Measurements from ENCODE around the gene ACACA. TPM values are rescaled to one million over a fixed set of nuclear protein-coding genes. Genes with fewer than 3 reads are reported as not detected.

The ACACA gene
- 448 and 898 TPM in 2 replicates for total RNA-seq (2011; cell fraction: chromatin; rRNA removed; ENCODE audit: low replicate concordance)
- 215 and 247 TPM in 2 replicates for total RNA-seq (2011; cell fraction: nucleolus; rRNA removed)
- total RNA-seq (2011; cell fraction: nucleoplasm; rRNA removed): 361 and 377 TPM in 2 replicates
- 47.0 and 67.8 TPM in 2 replicates for total RNA-seq (2014; rRNA removed)
- 88.4 and 95.3 TPM in 2 replicates for total RNA-seq (2014; rRNA removed; fragmentation: Illumina TruSeq; extraction: Trizol)
- 94.7 and 100 TPM in 2 replicates for total RNA-seq (2015; rRNA removed; fragmentation: Illumina TruSeq; extraction: Trizol)
- 135 and 151 TPM in 2 replicates for total RNA-seq (2021)
- 64.7 and 103 TPM in 2 replicates for polyA plus RNA-seq (2011; rRNA removed)
- polyA plus RNA-seq (2011; cell fraction: cytosol; rRNA removed): 76.2 and 81.2 TPM in 2 replicates
- 143 and 189 TPM in 2 replicates for polyA plus RNA-seq (2011; cell fraction: nucleus; rRNA removed)
- 48.1 and 76.8 TPM in 2 replicates for polyA plus RNA-seq (2012)
- polyA plus RNA-seq (2014; fragmentation: Illumina TruSeq; extraction: Trizol): 93.5 and 94.1 TPM in 2 replicates
- polyA plus RNA-seq (2014; fragmentation: Nextera tagmentation; extraction: Ambion mirVana): 10 to 100 TPM; 35.9 to 42.9 TPM
- polyA plus RNA-seq (2014; rRNA removed): 54.9 and 55.3 TPM in 2 replicates
- polyA minus RNA-seq (2011; rRNA and poly(A)+ RNA removed): 202 and 328 TPM in 2 replicates
- 111 and 229 TPM in 2 replicates for polyA minus RNA-seq (2011; cell fraction: cytosol; rRNA and poly(A)+ RNA removed)
- polyA minus RNA-seq (2011; cell fraction: nucleus; rRNA and poly(A)+ RNA removed): 265 and 290 TPM in 2 replicates
- percentile 88 among the genes with signal in this experiment for Bru-seq, nascent RNA
- percentile 86 among the genes with signal in this experiment for BruChase-seq, experiment 1, labeled RNA remaining after a 2-hour chase
- percentile 88 among the genes with signal in this experiment for BruChase-seq, experiment 2, labeled RNA remaining after a 6-hour chase
- long read RNA-seq, experiment 1, full-length matches to known transcripts: 3 of 136 reads
- long read RNA-seq, experiment 1, partial matches to known transcripts: 29 of 136 reads
- long read RNA-seq, experiment 1, other reads (novel, unspliced or antisense): 104 of 136 reads
- long read RNA-seq, experiment 2, partial matches to known transcripts: 29 of 82 reads
- long read RNA-seq, experiment 2, other reads (novel, unspliced or antisense): 51 of 82 reads
- long read RNA-seq, experiment 3, partial matches to known transcripts: 2 of 15 reads
- long read RNA-seq, experiment 3, other reads (novel, unspliced or antisense): 12 of 15 reads

- no TSS peak for BruUV-seq (replicated peaks)
- peak within 1 kb of the TSS; percentile 98 for H3K27ac ChIP-seq (ENCODE audit: extremely low read depth, low read depth, low read length)
- H3K27me3 ChIP-seq (ENCODE audit: control insufficient read depth in 2 of 2, insufficient read depth in 2 of 2, low read length in 2 of 2): no peaks in the 10 kb centered on the region
- no peaks in the 10 kb centered on the region for H3K9me3 ChIP-seq (replicated peaks; ENCODE audit: control insufficient read depth, insufficient read depth, low read depth, low read length)
- H3K9ac ChIP-seq (ENCODE audit: insufficient read depth in 1 of 2, low read depth in 2 of 2, low read length in 2 of 2): peak within 1 kb of the TSS; percentile 98 to 99
- peak; percentile 88 to 97 (median 96) for DNase-seq (ENCODE audit: extremely low read depth in 1 of 4, low spot score in 3 of 4)
- in situ Hi-C loops (cut with MboI): no loop called here
- POLR2A ChIA-PET: interaction anchor here (0.5 to 1.3 kb wide), 8 partner anchors 14 to 814 kb away, joined by 3 to 5 read pairs (median 3); no protein-coding TSS in a partner anchor
- peak within 1 kb of the TSS; percentile 84 for H3K4me3 ChIP-seq
- peaks cover 15% of the 10 kb centered on the region in 2 experiments; a peak in 3 of 5 replicates for H3K4me1 ChIP-seq (replicated peaks in 1 of 2; ENCODE audit: control insufficient read depth in 2 of 2, insufficient read depth in 2 of 2, low read length in 2 of 2)
- ATAC-seq: peak; percentile 97
- H3K4me2 ChIP-seq (ENCODE audit: insufficient read depth, low read length): peak within 1 kb of the TSS; percentile 97
- H3K36me3 ChIP-seq (ENCODE audit: control insufficient read depth, insufficient read depth, low read length): peaks cover 28% of the 10 kb centered on the region
- H4K20me1 ChIP-seq (replicated peaks; ENCODE audit: control insufficient read depth, insufficient read depth, low read length): no peaks in the 10 kb centered on the region
- peak within 1 kb of the TSS; percentile 97 for H2AFZ ChIP-seq (ENCODE audit: low read depth, low read length)
- peaks cover 44% of the 10 kb centered on the region for H3K79me2 ChIP-seq (ENCODE audit: control insufficient read depth, insufficient read depth, low read length)
- under 1% methylated on average over 17 of the region's 98 CpGs for WGBS (ENCODE audit: insufficient coverage, low coverage, missing lambda C conversion rate)
- intact Hi-C loops (cut with micrococcal nuclease): loop anchor here (5.0 kb wide), 1 partner anchor 80 kb away; the partner anchor contains the start of gene DUSP14
- no peaks in the 10 kb centered on the region for H3K9me1 ChIP-seq (ENCODE audit: control insufficient read depth, insufficient read depth, low read length)
- CTCF ChIA-PET (ENCODE audit: low intra/inter-chr PET ratio): no interaction called here
- FAIRE-seq: no peak
- TF ChIP-seq PTRF (tag; IDR thresholded peaks at IDR 0.05) (no peak), ZNF212 (CRISPR knock-in tag; IDR thresholded peaks at IDR 0.05) (no peak), PRDM10 (IDR thresholded peaks at IDR 0.05; ENCODE audit: partially characterized antibody) (no peak), TSHZ1 (CRISPR knock-in tag; IDR thresholded peaks at IDR 0.05) (no peak), FOXO4 (CRISPR knock-in tag; IDR thresholded peaks at IDR 0.05) (no peak), HMGN3 (IDR thresholded peaks at IDR 0.05; ENCODE audit: borderline replicate concordance, extremely low read depth, insufficient read length, low read depth, low read length) (peak; percentile 7)
Measured at GRCh38 chr17:37406635-37407461, at the start of gene ACACA, which contains the start of gene TADA2A. Gene ACACA, minus strand, starts transcription at chr17:37406836. Its CDS starts 537 bp downstream, at chr17:37406299. Gene TADA2A, plus strand, starts transcription at chr17:37406886. Its CDS starts 4,480 bp downstream, at chr17:37411366.

Measured in K562 (cell line).